Stimulated activated CD8-positive, alpha-beta memory T cell treated with anti-CD3 and anti-CD28 coated beads, Interleukin-7, amount 100 ng/mL, for 4 hours (primary cell): Measurements from ENCODE around the gene PDZK1.
"Not testable (repeated sequence)": the region's sequence is repeated elsewhere in the genome, so short reads cannot be mapped to it uniquely, and the experiment has no call there.

Experiments used
- DNase-seq, 2 donors: peaks; one replicate each; pipeline ENCODE4 v3.0.0-alpha.2; 2020; ENCODE audit warnings: low read depth in 2 of 2

Gene PDZK1

GRCh38 chr1:145656245-145656943 lies 50.8 kb downstream of the PDZK1 start:
- DNase-seq, result not testable (repeated sequence)

- not testable (repeated sequence) for DNase-seq
These were observed 63.2 kb downstream of the PDZK1 start for GRCh38 chr1:145643990-145644389.

- DNase-seq, result not testable (repeated sequence)
These were observed 65.3 kb downstream of the PDZK1 start for GRCh38 chr1:145641886-145642285.

GRCh38 chr1:145636237-145636636 lies 70.9 kb downstream of the PDZK1 start:
- DNase-seq, result not testable (repeated sequence)

GRCh38 chr1:145622177-145622576 lies 85.0 kb downstream of the PDZK1 start:
- not testable (repeated sequence) for DNase-seq
